ENCODE data around the gene ANKRD36C.
"Not testable (repeated sequence)": the region's sequence is repeated elsewhere in the genome, so short reads cannot be mapped to it uniquely, and the experiment has no call there.

The ANKRD36C gene

GRCh38 chr2:95991351-95992094 is at the start of gene ANKRD36C:
Gene ANKRD36C, minus strand, starts transcription at chr2:95991824. Its CDS starts 116 bp downstream, at chr2:95991708.
- DNase-seq (ENCODE audit: low read depth), result not testable (repeated sequence)

- not testable (repeated sequence) for DNase-seq (ENCODE audit: low read depth)
Measured at GRCh38 chr2:96035554-96035953, 43.9 kb upstream of the ANKRD36C start.

- DNase-seq (ENCODE audit: low read depth), result not testable (repeated sequence)
Measured at GRCh38 chr2:96034792-96035191, 43.2 kb upstream of the ANKRD36C start, which contains the start of gene GPAT2. Gene GPAT2, minus strand, starts transcription at chr2:96034916. Its CDS starts 2,557 bp downstream, at chr2:96032359.

GRCh38 chr2:96033997-96034396 is 42.4 kb upstream of the ANKRD36C start:
- not testable (repeated sequence) for DNase-seq (ENCODE audit: low read depth)

GRCh38 chr2:96027725-96028325 is 36.2 kb upstream of the ANKRD36C start:
- DNase-seq (ENCODE audit: low read depth), result not testable (repeated sequence)

GRCh38 chr2:96025755-96026154 is 34.1 kb upstream of the ANKRD36C start:
- not testable (repeated sequence) for DNase-seq (ENCODE audit: low read depth)

GRCh38 chr2:96025194-96025492 is 33.5 kb upstream of the ANKRD36C start:
- DNase-seq (ENCODE audit: low read depth), result no peak

- no peak for DNase-seq (ENCODE audit: low read depth)
Measured at GRCh38 chr2:96024336-96025193, 32.9 kb upstream of the ANKRD36C start.

- DNase-seq (ENCODE audit: low read depth), result not testable (repeated sequence)
Measured at GRCh38 chr2:96023701-96024100, 32.1 kb upstream of the ANKRD36C start.

GRCh38 chr2:96022701-96023447 is 31.2 kb upstream of the ANKRD36C start:
- peak; percentile 32 for DNase-seq (ENCODE audit: low read depth)

GRCh38 chr2:96022126-96022525 is 30.5 kb upstream of the ANKRD36C start:
- not testable (repeated sequence) for DNase-seq (ENCODE audit: low read depth)

GRCh38 chr2:96021142-96021541 is 29.5 kb upstream of the ANKRD36C start:
- DNase-seq (ENCODE audit: low read depth), result not testable (repeated sequence)

GRCh38 chr2:96019909-96020590 is 28.4 kb upstream of the ANKRD36C start:
- DNase-seq (ENCODE audit: low read depth), result not testable (repeated sequence)

- not testable (repeated sequence) for DNase-seq (ENCODE audit: low read depth)
Measured at GRCh38 chr2:96016321-96016720, 24.7 kb upstream of the ANKRD36C start.

- not testable (repeated sequence) for DNase-seq (ENCODE audit: low read depth)
Measured at GRCh38 chr2:96012792-96013264, 21.2 kb upstream of the ANKRD36C start.

- not testable (repeated sequence) for DNase-seq (ENCODE audit: low read depth)
Measured at GRCh38 chr2:96012086-96012791, 20.6 kb upstream of the ANKRD36C start.

- not testable (repeated sequence) for DNase-seq (ENCODE audit: low read depth)
Measured at GRCh38 chr2:96011129-96011455, 19.5 kb upstream of the ANKRD36C start.

GRCh38 chr2:96010320-96011128 is 18.9 kb upstream of the ANKRD36C start:
- peak; percentile 96 for DNase-seq (ENCODE audit: low read depth)

- not testable (repeated sequence) for DNase-seq (ENCODE audit: low read depth)
Measured at GRCh38 chr2:96009833-96010232, 18.2 kb upstream of the ANKRD36C start.

GRCh38 chr2:96008051-96008450 is 16.4 kb upstream of the ANKRD36C start:
- DNase-seq (ENCODE audit: low read depth), result not testable (repeated sequence)

Measured in stimulated activated CD4-positive, alpha-beta T cell treated with anti-CD3 and anti-CD28 coated beads, Interleukin-2, amount 100 ng/mL, for 4 hours (primary cell).